CD8-positive, alpha-beta memory T cell (primary cell): ENCODE measurements around the gene HNRNPAB. TPM values are rescaled to one million over a fixed set of nuclear protein-coding genes. Genes with fewer than 3 reads are reported as not detected.

Experiments
- CTCF ChIA-PET: fragments of 350-600 bp; sonication (Branson Sonifier 250); formaldehyde crosslinking; loops from one replicate; lab custom pipeline; 2021; ENCODE audit warnings: antibody characterized with exemption; lab: Charles Lee
- POLR2A ChIA-PET: fragments of 350-600 bp; sonication (Branson Sonifier 250); formaldehyde crosslinking; loops from one replicate; lab custom pipeline; 2021; ENCODE audit warnings: antibody characterized with exemption; lab: Charles Lee
- DNase-seq, 5 donors: peaks; one replicate each; pipeline versions ENCODE4 v3.0.0 to v3.0.0-alpha.2; 2020 to 2022; ENCODE audit warnings: mixed read lengths in 1 of 5
- H3K27ac ChIP-seq: one replicate; pipeline ENCODE4 v1.7.0; 2013; ENCODE audit warnings: low read depth, mild to moderate bottlenecking, low read length, moderate library complexity
- H3K27me3 ChIP-seq: 2 replicates; pipeline ENCODE4 v1.7.0; 2013; ENCODE audit warnings: low read length, mild to moderate bottlenecking; ENCODE audit not compliant: insufficient read depth, poor library complexity, severe bottlenecking
- H3K36me3 ChIP-seq: 2 replicates; pipeline ENCODE4 v1.7.0; 2013; ENCODE audit warnings: mild to moderate bottlenecking, low read length, moderate library complexity; ENCODE audit not compliant: insufficient read depth
- H3K4me1 ChIP-seq: 2 replicates; pipeline ENCODE4 v1.7.0; 2013; ENCODE audit warnings: mild to moderate bottlenecking, low read length, moderate library complexity; ENCODE audit not compliant: insufficient read depth
- H3K4me3 ChIP-seq: 2 replicates; pipeline ENCODE4 v1.7.0; 2013; ENCODE audit warnings: mild to moderate bottlenecking, low read length
- H3K9me3 ChIP-seq: 2 replicates; pipeline ENCODE4 v1.7.0; 2013; ENCODE audit warnings: mild to moderate bottlenecking, low read length
- H3K27ac Mint-ChIP-seq, 8 donors: one replicate each; pipeline ENCODE4 v1.8.0; 2020 to 2021; ENCODE audit warnings: mixed read lengths in 8 of 8, mild to moderate bottlenecking in 6 of 8, inconsistent platforms in 3 of 8, moderate library complexity in 3 of 8
- H3K27me3 Mint-ChIP-seq, 2 donors: one replicate each; pipeline ENCODE4 v1.8.0; 2020 to 2021; ENCODE audit warnings: mixed read lengths in 2 of 2, mild to moderate bottlenecking in 1 of 2, moderate library complexity in 1 of 2
- H3K36me3 Mint-ChIP-seq, 3 donors: one replicate each; pipeline ENCODE4 v1.8.0; 2020 to 2021; ENCODE audit warnings: mixed read lengths in 3 of 3, inconsistent platforms in 1 of 3, mild to moderate bottlenecking in 1 of 3
- H3K4me1 Mint-ChIP-seq, 3 donors: one replicate each; pipeline ENCODE4 v1.8.0; 2020 to 2021; ENCODE audit warnings: mixed read lengths in 3 of 3, inconsistent platforms in 1 of 3, mild to moderate bottlenecking in 1 of 3
- H3K4me3 Mint-ChIP-seq, 7 donors: one replicate each; pipeline ENCODE4 v1.8.0; 2020 to 2021; ENCODE audit warnings: mixed read lengths in 7 of 7, mild to moderate bottlenecking in 6 of 7, moderate library complexity in 4 of 7, inconsistent platforms in 2 of 7
- H3K9me3 Mint-ChIP-seq, 5 donors: one replicate each; pipeline ENCODE4 v1.8.0; 2020 to 2022; ENCODE audit warnings: mixed read lengths in 5 of 5, mild to moderate bottlenecking in 3 of 5, moderate library complexity in 2 of 5, inconsistent platforms in 1 of 5
- polyA plus RNA-seq: library from polyadenylated mRNA; unstranded; fragments of 300-500 nt; fragmentation: Illumina TruSeq; gene quantifications from one replicate; pipeline ENCODE4 v1.2.3, GENCODE V29; 2021
- total RNA-seq, 2 experiments: library from RNA; stranded (reverse); gene quantifications; one replicate each; pipeline ENCODE4 v1.2.3, GENCODE V29; 2021

The HNRNPAB gene
- total RNA-seq (100 to 1,000 TPM; 672 to 673 TPM), polyA plus RNA-seq (80.5 TPM)

DNA sequence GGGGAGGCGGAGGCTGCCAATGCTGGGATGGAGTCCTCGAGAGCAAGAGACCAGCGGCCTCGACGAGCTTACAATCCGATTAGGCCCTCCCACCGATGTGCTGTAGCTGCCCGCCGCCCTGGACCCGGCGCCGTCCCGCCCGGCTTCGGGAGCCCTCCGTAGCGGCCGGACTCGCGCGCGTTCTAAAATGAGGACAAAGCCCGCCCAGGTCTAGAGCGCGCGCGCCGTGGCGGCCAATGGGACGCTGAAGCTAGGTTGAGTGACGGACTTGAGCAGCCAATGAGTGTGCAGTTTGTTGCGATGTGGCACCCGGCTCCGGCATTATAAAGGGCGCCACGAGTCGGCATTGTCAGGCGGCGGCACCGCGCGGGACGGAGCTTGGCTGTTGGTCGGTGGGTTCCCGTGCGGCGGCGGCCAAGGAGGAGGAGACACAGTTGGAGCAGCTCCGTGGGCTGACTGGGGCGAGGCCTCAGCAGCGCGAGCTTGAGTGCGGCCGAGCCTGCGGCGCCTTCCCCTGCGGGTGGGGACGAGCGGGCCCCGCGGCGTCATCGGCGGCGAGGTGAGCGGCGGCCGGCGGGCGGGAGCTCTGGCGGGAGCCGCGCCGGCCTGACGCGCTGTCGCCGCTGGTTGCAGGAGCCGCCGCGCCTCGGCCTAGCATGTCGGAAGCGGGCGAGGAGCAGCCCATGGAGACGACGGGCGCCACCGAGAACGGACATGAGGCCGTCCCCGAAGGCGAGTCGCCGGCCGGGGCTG, at the start of gene HNRNPAB:
Gene HNRNPAB (plus strand): TSS at position 352 of the 753 bp plus-strand sequence. CDS start 305 bp downstream, at position 657.
- H3K4me1 ChIP-seq: peaks cover 32% of the 10 kb centered on the region
- Mint-ChIP-seq H3K27ac (peak within 1 kb of the TSS; percentile 95 to 99 (median 98)), H3K9me3 (peaks cover 0 to 2% (median 0%) of the 10 kb centered on the region in 5 donors), H3K27me3 (peaks cover 0 to 2% of the 10 kb centered on the region in 2 donors), H3K36me3 (peaks cover 3 to 42% (median 7%) of the 10 kb centered on the region in 3 donors), H3K4me1 (peaks cover 25 to 42% (median 28%) of the 10 kb centered on the region in 3 donors), H3K4me3 (peak within 1 kb of the TSS; percentile 96 to 100 (median 99))
- peak; percentile 94 to 98 (median 95) for DNase-seq
- peak within 1 kb of the TSS; percentile 91 for H3K4me3 ChIP-seq
- ChIA-PET POLR2A (interaction anchor here (0.5 to 1.3 kb wide), 7 partner anchors 9 to 1420 kb away, joined by 3 to 7 read pairs (median 4); partner anchors contain the start of genes HNRNPH1 and NHP2), CTCF (interaction anchor here (0.9 to 1.5 kb wide), 2 partner anchors 26 to 30 kb away, joined by 5 to 8 read pairs; no protein-coding TSS in a partner anchor)
- H3K9me3 ChIP-seq: no peaks in the 10 kb centered on the region
- peaks cover 27% of the 10 kb centered on the region for H3K36me3 ChIP-seq
- no peaks in the 10 kb centered on the region for H3K27me3 ChIP-seq
- peak within 1 kb of the TSS; percentile 79 for H3K27ac ChIP-seq

DNA sequence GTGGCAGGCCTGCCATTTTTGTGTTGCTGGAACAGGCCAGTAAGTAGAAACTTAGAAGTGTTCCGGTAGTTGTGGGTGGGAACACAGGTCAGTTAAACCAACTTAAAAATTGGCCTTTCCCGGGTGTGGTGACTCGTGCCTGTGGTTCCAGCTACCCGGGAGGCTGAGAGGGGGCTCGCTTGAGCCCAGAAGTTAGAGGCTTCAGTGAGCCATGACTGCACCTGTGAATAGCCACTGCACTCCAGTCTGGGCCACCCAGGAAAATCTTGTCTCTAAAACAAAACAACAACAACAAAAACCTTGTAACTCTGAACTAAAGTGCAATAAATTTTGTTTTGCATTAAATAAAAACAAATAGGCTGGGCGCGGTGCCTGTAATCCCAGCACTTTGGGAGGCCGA, 49.3 kb upstream of the HNRNPAB start:
- Histone ChIP-seq H3K27me3 (no peaks in the 10 kb centered on the region), H3K4me3 (no peak overlapping the region), H3K4me1 (peaks cover 18% of the 10 kb centered on the region), H3K9me3 (no peaks in the 10 kb centered on the region), H3K27ac (no peak overlapping the region), H3K36me3 (peaks cover 14% of the 10 kb centered on the region)
- Mint-ChIP-seq H3K4me1 (peaks cover 24 to 38% (median 33%) of the 10 kb centered on the region in 3 donors), H3K9me3 (no peaks in the 10 kb centered on the region), H3K4me3 (no peak overlapping the region), H3K27ac (peak overlapping the region in 1 of 8 donors; percentile 42), H3K27me3 (no peaks in the 10 kb centered on the region), H3K36me3 (peaks cover 0 to 23% (median 0%) of the 10 kb centered on the region in 3 donors)
- DNase-seq: no peak
- ChIA-PET POLR2A (no interaction called here), CTCF (interaction anchor here (1.1 to 2.4 kb wide), 3 partner anchors 9 to 38 kb away, joined by 4 to 8 read pairs (median 5); no protein-coding TSS in a partner anchor)

GRCh38 chr5:178160176-178160575, 44.2 kb upstream of the HNRNPAB start:
- CTCF ChIA-PET: interaction anchor here (4.3 kb wide), 1 partner anchor 84 kb away, joined by 22 read pairs; no protein-coding TSS in a partner anchor
- Histone ChIP-seq H3K9me3 (no peaks in the 10 kb centered on the region), H3K36me3 (no peaks in the 10 kb centered on the region), H3K4me3 (no peak overlapping the region), H3K27ac (no peak overlapping the region), H3K4me1 (peaks cover 7% of the 10 kb centered on the region), H3K27me3 (peaks cover 3% of the 10 kb centered on the region)
- no peak overlapping the region for H3K27ac Mint-ChIP-seq
- no peaks in the 10 kb centered on the region for H3K9me3 Mint-ChIP-seq
- H3K4me1 Mint-ChIP-seq: peaks cover 6 to 8% (median 7%) of the 10 kb centered on the region in 3 donors
- no peak for DNase-seq
- POLR2A ChIA-PET: no interaction called here
- H3K36me3 Mint-ChIP-seq: no peaks in the 10 kb centered on the region
- peaks cover 15 to 17% of the 10 kb centered on the region in 2 donors for H3K27me3 Mint-ChIP-seq
- no peak overlapping the region for H3K4me3 Mint-ChIP-seq

DNA sequence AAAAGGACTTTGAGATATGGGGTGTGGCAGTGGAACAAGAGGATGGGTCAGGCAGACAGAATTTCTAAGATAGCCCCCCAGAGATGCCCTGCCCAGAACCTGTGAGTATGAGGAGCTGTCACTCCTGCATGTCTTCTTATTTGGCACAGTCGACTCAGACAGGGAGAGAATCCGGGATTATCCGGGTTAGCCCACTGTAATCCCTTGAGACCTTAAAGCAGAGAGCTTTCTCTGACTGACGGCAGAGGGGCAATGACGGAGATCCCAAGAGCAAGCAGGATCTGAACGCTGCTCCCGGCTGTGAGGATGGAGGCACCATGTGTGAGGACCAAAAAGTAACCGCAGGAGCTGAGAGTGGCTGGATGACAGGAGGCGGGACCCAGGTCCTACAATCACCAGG, 41.9 kb upstream of the HNRNPAB start:
- no peak overlapping the region for H3K4me3 Mint-ChIP-seq
- peaks cover 6 to 8% (median 7%) of the 10 kb centered on the region in 3 donors for H3K4me1 Mint-ChIP-seq
- no peak overlapping the region for H3K27ac Mint-ChIP-seq
- ChIA-PET CTCF (interaction anchor here (1.1 to 3.4 kb wide), 8 partner anchors 9 to 86 kb away, joined by 3 to 31 read pairs (median 6); partner anchors contain the start of gene NHP2), POLR2A (interaction anchor here (1.4 kb wide), 1 partner anchor 9 kb away, joined by 3 read pairs; the partner anchor contains the start of gene NHP2)
- Histone ChIP-seq H3K27ac (no peak overlapping the region), H3K4me1 (peaks cover 7% of the 10 kb centered on the region), H3K9me3 (no peaks in the 10 kb centered on the region), H3K36me3 (no peaks in the 10 kb centered on the region), H3K4me3 (no peak overlapping the region), H3K27me3 (peaks cover 3% of the 10 kb centered on the region)
- H3K27me3 Mint-ChIP-seq: peaks cover 17 to 18% of the 10 kb centered on the region in 2 donors
- no peaks in the 10 kb centered on the region for H3K9me3 Mint-ChIP-seq
- no peak for DNase-seq
- H3K36me3 Mint-ChIP-seq: no peaks in the 10 kb centered on the region

- no peaks in the 10 kb centered on the region for H3K36me3 Mint-ChIP-seq
- DNase-seq: peak; percentile 81 to 91 (median 89)
- H3K4me1 Mint-ChIP-seq: peaks cover 6 to 8% (median 7%) of the 10 kb centered on the region in 3 donors
- H3K27me3 Mint-ChIP-seq: peaks cover 17 to 18% of the 10 kb centered on the region in 2 donors
- H3K4me3 Mint-ChIP-seq: no peak overlapping the region
- H3K36me3 ChIP-seq: no peaks in the 10 kb centered on the region
- H3K27ac Mint-ChIP-seq: no peak overlapping the region
- POLR2A ChIA-PET: no interaction called here
- no peaks in the 10 kb centered on the region for H3K9me3 Mint-ChIP-seq
- H3K27ac ChIP-seq: no peak overlapping the region
- peaks cover 7% of the 10 kb centered on the region for H3K4me1 ChIP-seq
- CTCF ChIA-PET: interaction anchor here (0.8 to 3.4 kb wide), 8 partner anchors 9 to 88 kb away, joined by 3 to 31 read pairs (median 6); partner anchors contain the start of gene NHP2
- H3K9me3 ChIP-seq: no peaks in the 10 kb centered on the region
- peaks cover 3% of the 10 kb centered on the region for H3K27me3 ChIP-seq
- no peak overlapping the region for H3K4me3 ChIP-seq
These were observed 40.3 kb upstream of the HNRNPAB start for GRCh38 chr5:178163772-178164735.

GRCh38 chr5:178165581-178165980, 38.8 kb upstream of the HNRNPAB start:
- CTCF ChIA-PET: interaction anchor here (1.0 to 1.9 kb wide), 2 partner anchors 90 to 92 kb away, joined by 3 to 10 read pairs; no protein-coding TSS in a partner anchor
- peaks cover 18 to 23% of the 10 kb centered on the region in 2 donors for H3K27me3 Mint-ChIP-seq
- H3K4me1 ChIP-seq: peaks cover 7% of the 10 kb centered on the region
- H3K4me3 ChIP-seq: no peak overlapping the region
- no peaks in the 10 kb centered on the region for H3K9me3 Mint-ChIP-seq
- no peak overlapping the region for H3K4me3 Mint-ChIP-seq
- no peak overlapping the region for H3K27ac ChIP-seq
- no peaks in the 10 kb centered on the region for H3K36me3 ChIP-seq
- H3K27me3 ChIP-seq: peaks cover 3% of the 10 kb centered on the region
- DNase-seq: no peak
- no peak overlapping the region for H3K27ac Mint-ChIP-seq
- peaks cover 6 to 8% (median 7%) of the 10 kb centered on the region in 3 donors for H3K4me1 Mint-ChIP-seq
- POLR2A ChIA-PET: no interaction called here
- no peaks in the 10 kb centered on the region for H3K36me3 Mint-ChIP-seq
- H3K9me3 ChIP-seq: no peaks in the 10 kb centered on the region

DNA sequence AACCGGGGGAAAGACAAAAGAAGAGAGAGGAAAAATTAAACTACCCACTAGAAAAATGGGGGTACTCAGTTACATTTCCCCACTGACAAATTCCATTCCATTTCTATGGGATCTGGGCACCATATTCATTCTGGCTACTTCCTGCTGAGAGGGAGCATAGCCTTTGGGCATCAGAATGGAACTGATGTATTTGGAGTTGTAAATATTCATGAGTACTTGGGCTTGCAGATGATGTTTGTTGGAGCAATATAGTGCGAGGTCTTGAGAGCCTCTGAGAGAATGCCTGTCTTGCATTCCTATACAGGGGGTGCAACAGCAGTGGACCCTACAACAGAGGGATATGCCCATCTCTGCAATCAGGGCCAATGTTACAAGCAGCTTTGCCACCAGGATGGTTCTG, 33.9 kb upstream of the HNRNPAB start:
- no peak overlapping the region for H3K27ac Mint-ChIP-seq
- no peaks in the 10 kb centered on the region for H3K9me3 ChIP-seq
- CTCF ChIA-PET: interaction anchor here (2.4 kb wide), 1 partner anchor 95 kb away, joined by 8 read pairs; no protein-coding TSS in a partner anchor
- no peaks in the 10 kb centered on the region for H3K4me1 ChIP-seq
- H3K4me1 Mint-ChIP-seq: no peaks in the 10 kb centered on the region
- H3K4me3 Mint-ChIP-seq: no peak overlapping the region
- no peaks in the 10 kb centered on the region for H3K27me3 ChIP-seq
- no peaks in the 10 kb centered on the region for H3K36me3 Mint-ChIP-seq
- DNase-seq: no peak
- H3K27ac ChIP-seq: no peak overlapping the region
- H3K27me3 Mint-ChIP-seq: peaks cover 0 to 6% of the 10 kb centered on the region in 2 donors
- POLR2A ChIA-PET: no interaction called here
- H3K36me3 ChIP-seq: no peaks in the 10 kb centered on the region
- no peak overlapping the region for H3K4me3 ChIP-seq
- no peaks in the 10 kb centered on the region for H3K9me3 Mint-ChIP-seq
